Esophagus muscularis mucosa (tissue), 3 donors: ENCODE results near the gene ZNF296.

ENCODE experiments used
- POLR2A ChIP-seq: fragments of 450-650 bp; IDR thresholded peaks from one replicate; pipeline ENCODE4 v1.6.1; 2017; ENCODE audit warnings: antibody characterized with exemption, moderate library complexity, mild to moderate bottlenecking, low read depth
- TF ChIP-seq, protein P1 (sequence below), 3 experiments: fragments of 200-600 bp in 2 of 3; fragments of 450-650 bp in 1 of 3; sonication (generic) in 2 of 3; IDR thresholded peaks; one replicate each; pipeline ENCODE4 v1.5.1; 2017 to 2019; ENCODE audit warnings: antibody characterized with exemption in 3 of 3, mild to moderate bottlenecking in 2 of 3, moderate library complexity in 1 of 3

DNA sequence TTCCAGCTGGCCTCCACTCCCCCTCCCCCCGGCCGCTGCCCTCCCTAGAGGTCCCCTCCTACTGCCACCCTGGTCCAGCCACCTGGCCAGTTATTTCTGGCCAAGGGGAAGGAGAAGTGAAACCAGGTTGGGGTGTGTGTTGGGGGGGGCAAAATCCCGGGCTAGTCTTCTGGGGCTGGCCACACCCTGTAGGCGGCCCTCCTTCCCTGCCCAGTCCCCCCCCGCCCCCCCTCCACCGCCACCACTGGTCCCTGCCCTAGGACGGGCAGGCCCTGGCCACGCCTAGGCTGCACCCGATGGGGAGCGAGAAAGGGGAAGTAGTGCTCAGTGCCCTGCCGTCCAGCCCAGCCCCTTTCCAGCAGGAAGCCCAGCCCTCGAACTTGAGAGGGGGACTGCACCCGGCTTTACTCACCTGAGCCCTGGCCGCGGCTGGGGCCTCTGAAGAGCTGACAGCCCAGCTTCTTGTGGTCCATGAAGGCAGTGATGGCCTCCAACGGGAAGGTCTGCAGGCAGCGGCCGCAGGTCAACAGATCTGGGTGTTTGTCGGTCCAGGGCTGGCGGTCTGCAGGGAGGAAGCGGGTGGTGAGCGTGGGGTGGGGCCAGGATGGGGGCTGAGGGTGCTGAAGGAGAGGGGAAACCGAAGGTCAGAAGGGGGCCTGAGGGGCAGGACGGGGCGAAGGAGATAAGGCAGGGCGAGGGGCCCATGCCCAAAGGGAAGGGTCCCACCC lies 813 bp downstream of the ZNF296 start:
- TF ChIP-seq, protein P1, sequence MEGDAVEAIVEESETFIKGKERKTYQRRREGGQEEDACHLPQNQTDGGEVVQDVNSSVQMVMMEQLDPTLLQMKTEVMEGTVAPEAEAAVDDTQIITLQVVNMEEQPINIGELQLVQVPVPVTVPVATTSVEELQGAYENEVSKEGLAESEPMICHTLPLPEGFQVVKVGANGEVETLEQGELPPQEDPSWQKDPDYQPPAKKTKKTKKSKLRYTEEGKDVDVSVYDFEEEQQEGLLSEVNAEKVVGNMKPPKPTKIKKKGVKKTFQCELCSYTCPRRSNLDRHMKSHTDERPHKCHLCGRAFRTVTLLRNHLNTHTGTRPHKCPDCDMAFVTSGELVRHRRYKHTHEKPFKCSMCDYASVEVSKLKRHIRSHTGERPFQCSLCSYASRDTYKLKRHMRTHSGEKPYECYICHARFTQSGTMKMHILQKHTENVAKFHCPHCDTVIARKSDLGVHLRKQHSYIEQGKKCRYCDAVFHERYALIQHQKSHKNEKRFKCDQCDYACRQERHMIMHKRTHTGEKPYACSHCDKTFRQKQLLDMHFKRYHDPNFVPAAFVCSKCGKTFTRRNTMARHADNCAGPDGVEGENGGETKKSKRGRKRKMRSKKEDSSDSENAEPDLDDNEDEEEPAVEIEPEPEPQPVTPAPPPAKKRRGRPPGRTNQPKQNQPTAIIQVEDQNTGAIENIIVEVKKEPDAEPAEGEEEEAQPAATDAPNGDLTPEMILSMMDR (IDR thresholded peaks at IDR 0.05), result no peak
- no peak for TF ChIP-seq POLR2A
